IMR-90 (cell line): ENCODE results near the gene G3BP2. TPM values are rescaled to one million over a fixed set of nuclear protein-coding genes. Genes with fewer than 3 reads are reported as not detected.
A peak's percentile ranks its signal among the peaks of the same experiment; 100 is the strongest.

Experiments used
- ATAC-seq: fragments of 200-7000 bp; cut with Tn5 transposase; 2 replicates; pipeline ENCODE4 v1.9.1; 2020; ENCODE audit warnings: low read depth, mild to moderate bottlenecking, moderate library complexity
- BruUV-seq: library from RNA; stranded (reverse); fragments of 400-500 nt; replicated peaks from 2 replicates; lab custom pipeline; 2021; lab: Mats Ljungman, UMichigan
- CTCF ChIA-PET: fragments of 300-600 bp; formaldehyde crosslinking; extraction: SDS; loops from one replicate; lab custom pipeline; 2021; ENCODE audit warnings: antibody characterized with exemption; lab: Yijun Ruan, JAX
- POLR2A ChIA-PET: fragments of 300-600 bp; sonication (Branson Sonifier 250); formaldehyde crosslinking; loops from one replicate; lab custom pipeline; 2022; ENCODE audit warnings: antibody characterized with exemption; ENCODE audit not compliant: unreplicated experiment; lab: Charles Lee
- DNase-seq: peaks from one replicate; pipeline ENCODE4 v3.0.0; 2013
- H2AFZ ChIP-seq: replicated peaks from 2 replicates; pipeline ENCODE3; 2013; ENCODE audit warnings: low read length, mild to moderate bottlenecking; ENCODE audit not compliant: poor library complexity
- H2AK5ac ChIP-seq: 2 replicates; pipeline ENCODE4 v1.6.1; 2013; ENCODE audit warnings: low read depth, low read length, inconsistent platforms
- H2AK9ac ChIP-seq: replicated peaks from 2 replicates; pipeline ENCODE3; 2013; ENCODE audit warnings: mild to moderate bottlenecking, low read depth, low read length, moderate library complexity; ENCODE audit not compliant: poor library complexity
- H2BK120ac ChIP-seq: 2 replicates; pipeline ENCODE4 v1.6.1; 2013; ENCODE audit warnings: low read depth, low read length, inconsistent platforms
- H2BK15ac ChIP-seq: 3 replicates; pipeline ENCODE4 v1.6.1; 2013; ENCODE audit warnings: low read depth, low read length, inconsistent platforms
- H2BK20ac ChIP-seq: 2 replicates; pipeline ENCODE4 v1.6.1; 2013; ENCODE audit warnings: low read depth, mild to moderate bottlenecking, inconsistent platforms, low read length, moderate library complexity
- H2BK5ac ChIP-seq: 2 replicates; pipeline ENCODE4 v1.6.1; 2013; ENCODE audit warnings: mild to moderate bottlenecking, low read depth, low read length, inconsistent platforms; ENCODE audit not compliant: poor library complexity, severe bottlenecking
- H3K14ac ChIP-seq: replicated peaks from 2 replicates; pipeline ENCODE4 v1.6.1; 2013; ENCODE audit warnings: low read depth, low read length, inconsistent platforms
- H3K18ac ChIP-seq: 2 replicates; pipeline ENCODE4 v1.6.1; 2013; ENCODE audit warnings: low read depth, low read length, control low read depth
- H3K23ac ChIP-seq: 2 replicates; pipeline ENCODE4 v1.6.1; 2013; ENCODE audit warnings: low read depth, low read length, inconsistent platforms
- H3K27ac ChIP-seq: 2 replicates; pipeline ENCODE4 v1.5.1; 2013; ENCODE audit warnings: mild to moderate bottlenecking, control low read depth, low read length; ENCODE audit not compliant: insufficient read depth
- H3K27me3 ChIP-seq: 2 replicates; pipeline ENCODE4 v1.6.1; 2013; ENCODE audit warnings: low read length; ENCODE audit not compliant: control insufficient read depth, insufficient read depth
- H3K36me3 ChIP-seq: 2 replicates; pipeline ENCODE4 v1.6.1; 2013; ENCODE audit warnings: low read length, mixed read lengths; ENCODE audit not compliant: control insufficient read depth, insufficient read depth
- H3K4ac ChIP-seq: 2 replicates; pipeline ENCODE4 v1.6.1; 2013; ENCODE audit warnings: low read depth, low read length, inconsistent platforms
- H3K4me1 ChIP-seq: 2 replicates; pipeline ENCODE4 v1.6.1; 2013; ENCODE audit warnings: low read length, mixed read lengths; ENCODE audit not compliant: control insufficient read depth, insufficient read depth
- H3K4me2 ChIP-seq: 2 replicates; pipeline ENCODE4 v1.6.1; 2013; ENCODE audit warnings: low read depth, mild to moderate bottlenecking, control low read depth, low read length, moderate library complexity
- H3K4me3 ChIP-seq: 2 replicates; pipeline ENCODE4 v1.5.1; 2013; ENCODE audit warnings: low read depth, mild to moderate bottlenecking, control low read depth, low read length, moderate library complexity; ENCODE audit not compliant: insufficient read depth
- H3K56ac ChIP-seq: 2 replicates; pipeline ENCODE4 v1.6.1; 2013; ENCODE audit warnings: low read length, inconsistent platforms; ENCODE audit not compliant: insufficient read depth; ENCODE audit errors: extremely low read depth
- H3K79me1 ChIP-seq, 2 experiments: 2 replicates each; pipeline ENCODE4 v1.6.1; 2013; ENCODE audit warnings: low read length in 2 of 2, inconsistent platforms in 1 of 2, low read depth in 1 of 2
- H3K9ac ChIP-seq: 2 replicates; pipeline ENCODE4 v1.6.1; 2013; ENCODE audit warnings: low read depth, low read length, control low read depth
- H3K9me1 ChIP-seq: 2 replicates; pipeline ENCODE4 v1.6.1; 2013; ENCODE audit warnings: low read length, inconsistent platforms; ENCODE audit not compliant: insufficient read depth
- H3K9me3 ChIP-seq: 2 replicates; pipeline ENCODE4 v1.6.1; 2013; ENCODE audit warnings: low read length; ENCODE audit not compliant: control insufficient read depth, insufficient read depth
- H4K20me1 ChIP-seq: 2 replicates; pipeline ENCODE4 v1.6.1; 2013; ENCODE audit warnings: low read length, inconsistent platforms; ENCODE audit not compliant: insufficient read depth
- H4K5ac ChIP-seq: 2 replicates; pipeline ENCODE4 v1.6.1; 2013; ENCODE audit warnings: mild to moderate bottlenecking, low read depth, low read length, control low read depth
- H4K8ac ChIP-seq, 2 experiments: 2 replicates each; pipeline ENCODE4 v1.6.1; 2013; ENCODE audit warnings: low read depth in 2 of 2, low read length in 2 of 2, control low read depth in 1 of 2, inconsistent platforms in 1 of 2
- H4K91ac ChIP-seq: 2 replicates; pipeline ENCODE4 v1.6.1; 2013; ENCODE audit warnings: low read depth, low read length, inconsistent platforms; ENCODE audit not compliant: insufficient read depth
- BHLHE40 ChIP-seq: fragments of 150-350 bp; IDR thresholded peaks from 2 replicates; pipeline ENCODE4 v1.6.1; 2016; ENCODE audit warnings: mild to moderate bottlenecking, low read depth, low read length
- CEBPB ChIP-seq: IDR thresholded peaks from 2 replicates; pipeline ENCODE4 v1.6.1; 2012; ENCODE audit warnings: low read depth, low read length, improper control_type of control experiment
- CTCF ChIP-seq: conservative IDR thresholded peaks from 2 replicates; pipeline ENCODE4 v1.5.1; 2012; ENCODE audit warnings: mild to moderate bottlenecking, low read depth, low read length, improper control_type of control experiment
- ELK1 ChIP-seq: fragments of 150-350 bp; IDR thresholded peaks from 2 replicates; pipeline ENCODE4 v1.6.1; 2016; ENCODE audit warnings: low read depth, mild to moderate bottlenecking, low read length, moderate library complexity, borderline replicate concordance
- MAFK ChIP-seq: IDR thresholded peaks from 2 replicates; pipeline ENCODE4 v1.6.1; 2012; ENCODE audit warnings: low read depth, low read length, improper control_type of control experiment
- RAD21 ChIP-seq: IDR thresholded peaks from 2 replicates; pipeline ENCODE4 v1.6.1; 2012; ENCODE audit warnings: low read length, improper control_type of control experiment
- SMC3 ChIP-seq: fragments of 150-350 bp; IDR thresholded peaks from 2 replicates; pipeline ENCODE4 v1.6.1; 2016; ENCODE audit warnings: low read depth, mild to moderate bottlenecking, antibody characterized with exemption, low read length, moderate library complexity
- WGBS, 2 experiments: methylation state at CpG; one replicate each; pipeline versions ENCODE4 v1.1.5 to v1.1.7; 2013; ENCODE audit warnings: missing lambda C conversion rate in 2 of 2; ENCODE audit not compliant: insufficient read length in 1 of 2; ENCODE audit errors: extremely low coverage in 2 of 2; 5-methylcytosine and 5-hydroxymethylcytosine counted together
- dilution Hi-C: fragments of 300-500 bp; cut with HindIII; formaldehyde crosslinking; loops from one replicate; pipeline ENCODE4 v1.14.3; 2018; ENCODE audit warnings: low sequenced_read_pairs; ENCODE audit not compliant: unreplicated experiment
- in situ Hi-C: fragments of 300-500 bp; cut with MboI; formaldehyde crosslinking; loops from 3 replicates; pipeline ENCODE4 v1.14.3; 2019; ENCODE audit warnings: low sequenced_read_pairs, inconsistent platforms, mixed read lengths
- intact Hi-C: fragments of 100-400 bp; cut with micrococcal nuclease; formaldehyde crosslinking; loops from 2 replicates; pipeline ENCODE4 v1.10.0; 2022
- polyA plus RNA-seq, 3 experiments: library from polyadenylated mRNA; depleted of rRNA; stranded (reverse); fragments of >200 nt; gene quantifications; 2 replicates each; pipeline ENCODE4 v1.2.3, GENCODE V29; 2012; ENCODE audit warnings: low replicate concordance in 1 of 3
- total RNA-seq: library from RNA; depleted of rRNA; stranded (reverse); fragments of >200 nt; gene quantifications from 2 replicates; pipeline ENCODE4 v1.2.3, GENCODE V29; 2012

The G3BP2 gene
- total and polyA plus RNA-seq, 2 of the 4 experiments (the other 2 are of a cell fraction) = 80.5 to 183 TPM

GRCh38 chr4:75662626-75663025 lies 10.6 kb downstream of the G3BP2 start:
- Histone ChIP-seq H2AFZ (no peak overlapping the region), H2BK120ac (no peak overlapping the region), H3K36me3 (peaks cover 8% of the 10 kb centered on the region), H2BK5ac (peak overlapping the region; percentile 13), H3K9me3 (no peaks in the 10 kb centered on the region), H3K27me3 (no peaks in the 10 kb centered on the region), H4K20me1 (peaks cover 69% of the 10 kb centered on the region), H3K4me1 (peaks cover 2% of the 10 kb centered on the region; the same call in 1 of the 2 replicates), H3K79me1 (peaks cover 12 to 65% of the 10 kb centered on the region in 2 experiments), H3K9me1 (peaks cover 7% of the 10 kb centered on the region; the same call in 1 of the 2 replicates), H3K23ac (no peak overlapping the region), H2AK5ac (no peak overlapping the region), H2BK15ac (no peak overlapping the region), H3K4me3 (no peak overlapping the region), H4K5ac (no peak overlapping the region), H4K91ac (no peak overlapping the region), H3K4ac (no peak overlapping the region), H3K27ac (no peak overlapping the region), H2BK20ac (no peak overlapping the region), H3K9ac (no peak overlapping the region), H3K56ac (no peak overlapping the region), H2AK9ac (no peak overlapping the region), H4K8ac (no peak overlapping the region), H3K18ac (no peak overlapping the region), H3K14ac (no peak overlapping the region), H3K4me2 (no peak overlapping the region)
- ATAC-seq = no peak
- no TSS peak for BruUV-seq
- no peak for DNase-seq
- 100% methylated on average over 2 of the region's 2 CpGs; no CpG with 5 or more reads in 1 of the 2 experiments for WGBS, 2 experiments
- intact Hi-C loops (no loop called here), in situ Hi-C loops (no loop called here), dilution Hi-C loops (no loop called here)
- ChIA-PET POLR2A (no interaction called here), CTCF (no interaction called here)
- TF ChIP-seq MAFK (no peak), SMC3 (no peak), RAD21 (no peak), CTCF (no peak), BHLHE40 (no peak), CEBPB (no peak), ELK1 (no peak)
